CD8-positive, alpha-beta memory T cell (primary cell): Measurements from ENCODE around the gene RPS4Y2. TPM values are rescaled to one million over a fixed set of nuclear protein-coding genes. Genes with fewer than 3 reads are reported as not detected.

ENCODE experiments used
- CTCF ChIA-PET: fragments of 350-600 bp; sonication (Branson Sonifier 250); formaldehyde crosslinking; loops from one replicate; lab custom pipeline; 2021; ENCODE audit warnings: antibody characterized with exemption; lab: Charles Lee
- POLR2A ChIA-PET: fragments of 350-600 bp; sonication (Branson Sonifier 250); formaldehyde crosslinking; loops from one replicate; lab custom pipeline; 2021; ENCODE audit warnings: antibody characterized with exemption; lab: Charles Lee
- DNase-seq, 5 donors: peaks; one replicate each; pipeline versions ENCODE4 v3.0.0 to v3.0.0-alpha.2; 2020 to 2022; ENCODE audit warnings: mixed read lengths in 1 of 5
- H3K27ac ChIP-seq: one replicate; pipeline ENCODE4 v1.7.0; 2013; ENCODE audit warnings: low read depth, mild to moderate bottlenecking, low read length, moderate library complexity
- H3K27me3 ChIP-seq: 2 replicates; pipeline ENCODE4 v1.7.0; 2013; ENCODE audit warnings: low read length, mild to moderate bottlenecking; ENCODE audit not compliant: insufficient read depth, poor library complexity, severe bottlenecking
- H3K36me3 ChIP-seq: 2 replicates; pipeline ENCODE4 v1.7.0; 2013; ENCODE audit warnings: mild to moderate bottlenecking, low read length, moderate library complexity; ENCODE audit not compliant: insufficient read depth
- H3K4me1 ChIP-seq: 2 replicates; pipeline ENCODE4 v1.7.0; 2013; ENCODE audit warnings: mild to moderate bottlenecking, low read length, moderate library complexity; ENCODE audit not compliant: insufficient read depth
- H3K4me3 ChIP-seq: 2 replicates; pipeline ENCODE4 v1.7.0; 2013; ENCODE audit warnings: mild to moderate bottlenecking, low read length
- H3K9me3 ChIP-seq: 2 replicates; pipeline ENCODE4 v1.7.0; 2013; ENCODE audit warnings: mild to moderate bottlenecking, low read length
- H3K27ac Mint-ChIP-seq, 8 donors: one replicate each; pipeline ENCODE4 v1.8.0; 2020 to 2021; ENCODE audit warnings: mixed read lengths in 8 of 8, mild to moderate bottlenecking in 6 of 8, inconsistent platforms in 3 of 8, moderate library complexity in 3 of 8
- H3K27me3 Mint-ChIP-seq, 2 donors: one replicate each; pipeline ENCODE4 v1.8.0; 2020 to 2021; ENCODE audit warnings: mixed read lengths in 2 of 2, mild to moderate bottlenecking in 1 of 2, moderate library complexity in 1 of 2
- H3K36me3 Mint-ChIP-seq, 3 donors: one replicate each; pipeline ENCODE4 v1.8.0; 2020 to 2021; ENCODE audit warnings: mixed read lengths in 3 of 3, inconsistent platforms in 1 of 3, mild to moderate bottlenecking in 1 of 3
- H3K4me1 Mint-ChIP-seq, 3 donors: one replicate each; pipeline ENCODE4 v1.8.0; 2020 to 2021; ENCODE audit warnings: mixed read lengths in 3 of 3, inconsistent platforms in 1 of 3, mild to moderate bottlenecking in 1 of 3
- H3K4me3 Mint-ChIP-seq, 7 donors: one replicate each; pipeline ENCODE4 v1.8.0; 2020 to 2021; ENCODE audit warnings: mixed read lengths in 7 of 7, mild to moderate bottlenecking in 6 of 7, moderate library complexity in 4 of 7, inconsistent platforms in 2 of 7
- H3K9me3 Mint-ChIP-seq, 5 donors: one replicate each; pipeline ENCODE4 v1.8.0; 2020 to 2022; ENCODE audit warnings: mixed read lengths in 5 of 5, mild to moderate bottlenecking in 3 of 5, moderate library complexity in 2 of 5, inconsistent platforms in 1 of 5
- polyA plus RNA-seq: library from polyadenylated mRNA; unstranded; fragments of 300-500 nt; fragmentation: Illumina TruSeq; gene quantifications from one replicate; pipeline ENCODE4 v1.2.3, GENCODE V29; 2021
- total RNA-seq, 2 experiments: library from RNA; stranded (reverse); gene quantifications; one replicate each; pipeline ENCODE4 v1.2.3, GENCODE V29; 2021

Gene RPS4Y2
- total and polyA plus RNA-seq, 3 experiments from 2014 or later = not detected

GRCh38 chrY:20763869-20764268 is 8.0 kb downstream of the RPS4Y2 start:
- ChIA-PET POLR2A (no interaction called here), CTCF (no interaction called here)
- H3K36me3 Mint-ChIP-seq = no peaks in the 10 kb centered on the region
- no peaks in the 10 kb centered on the region for H3K9me3 Mint-ChIP-seq
- H3K27me3 ChIP-seq = no peaks in the 10 kb centered on the region
- no peaks in the 10 kb centered on the region for H3K27me3 Mint-ChIP-seq
- H3K27ac ChIP-seq = no peak overlapping the region
- H3K4me1 ChIP-seq = peaks cover 16% of the 10 kb centered on the region
- H3K4me3 ChIP-seq = no peak overlapping the region
- H3K9me3 ChIP-seq = no peaks in the 10 kb centered on the region
- H3K4me1 Mint-ChIP-seq = peaks cover 0 to 18% (median 0%) of the 10 kb centered on the region in 3 donors
- no peak overlapping the region for H3K4me3 Mint-ChIP-seq
- peak overlapping the region in 1 of 8 donors; percentile 6 for H3K27ac Mint-ChIP-seq
- no peak for DNase-seq
- no peaks in the 10 kb centered on the region for H3K36me3 ChIP-seq

GRCh38 chrY:20765117-20765516 is 9.2 kb downstream of the RPS4Y2 start:
- Histone ChIP-seq H3K27me3 (no peaks in the 10 kb centered on the region), H3K4me3 (no peak overlapping the region), H3K27ac (no peak overlapping the region), H3K9me3 (no peaks in the 10 kb centered on the region), H3K36me3 (no peaks in the 10 kb centered on the region), H3K4me1 (peaks cover 16% of the 10 kb centered on the region)
- Mint-ChIP-seq H3K4me1 (peaks cover 0 to 18% (median 0%) of the 10 kb centered on the region in 3 donors), H3K36me3 (no peaks in the 10 kb centered on the region), H3K4me3 (no peak overlapping the region), H3K9me3 (no peaks in the 10 kb centered on the region), H3K27ac (no peak overlapping the region), H3K27me3 (no peaks in the 10 kb centered on the region)
- DNase-seq = no peak
- POLR2A ChIA-PET = no interaction called here
- CTCF ChIA-PET = no interaction called here

GRCh38 chrY:20770755-20771154 is 14.8 kb downstream of the RPS4Y2 start:
- Histone ChIP-seq H3K27ac (no peak overlapping the region), H3K36me3 (no peaks in the 10 kb centered on the region), H3K9me3 (no peaks in the 10 kb centered on the region), H3K4me1 (no peaks in the 10 kb centered on the region), H3K27me3 (no peaks in the 10 kb centered on the region), H3K4me3 (no peak overlapping the region)
- Mint-ChIP-seq H3K27me3 (no peaks in the 10 kb centered on the region), H3K36me3 (no peaks in the 10 kb centered on the region), H3K4me1 (no peaks in the 10 kb centered on the region), H3K9me3 (no peaks in the 10 kb centered on the region), H3K4me3 (no peak overlapping the region), H3K27ac (no peak overlapping the region)
- no peak for DNase-seq
- POLR2A ChIA-PET = no interaction called here
- CTCF ChIA-PET = no interaction called here

- Histone ChIP-seq H3K36me3 (no peaks in the 10 kb centered on the region), H3K27me3 (no peaks in the 10 kb centered on the region), H3K4me3 (no peak overlapping the region), H3K4me1 (no peaks in the 10 kb centered on the region), H3K9me3 (no peaks in the 10 kb centered on the region), H3K27ac (no peak overlapping the region)
- ChIA-PET CTCF (no interaction called here), POLR2A (no interaction called here)
- DNase-seq = no peak
- H3K27ac Mint-ChIP-seq = no peak overlapping the region
- no peaks in the 10 kb centered on the region for H3K27me3 Mint-ChIP-seq
- no peak overlapping the region for H3K4me3 Mint-ChIP-seq
- no peaks in the 10 kb centered on the region for H3K9me3 Mint-ChIP-seq
- H3K4me1 Mint-ChIP-seq = peaks cover 0 to 5% (median 0%) of the 10 kb centered on the region in 3 donors
- no peaks in the 10 kb centered on the region for H3K36me3 Mint-ChIP-seq
Measured at GRCh38 chrY:20776104-20776503, 20.2 kb downstream of the RPS4Y2 start.

- H3K4me1 ChIP-seq = peaks cover 12% of the 10 kb centered on the region
- H3K36me3 ChIP-seq = no peaks in the 10 kb centered on the region
- no peak overlapping the region for H3K4me3 Mint-ChIP-seq
- DNase-seq = no peak
- no peaks in the 10 kb centered on the region for H3K27me3 ChIP-seq
- no peaks in the 10 kb centered on the region for H3K36me3 Mint-ChIP-seq
- CTCF ChIA-PET = no interaction called here
- H3K27ac Mint-ChIP-seq = no peak overlapping the region
- no peak overlapping the region for H3K4me3 ChIP-seq
- POLR2A ChIA-PET = no interaction called here
- no peak overlapping the region for H3K27ac ChIP-seq
- no peaks in the 10 kb centered on the region for H3K9me3 Mint-ChIP-seq
- H3K27me3 Mint-ChIP-seq = no peaks in the 10 kb centered on the region
- no peaks in the 10 kb centered on the region for H3K9me3 ChIP-seq
- H3K4me1 Mint-ChIP-seq = peaks cover 0 to 11% (median 0%) of the 10 kb centered on the region in 3 donors
Measured at GRCh38 chrY:20780104-20780654, 24.3 kb downstream of the RPS4Y2 start.

DNA sequence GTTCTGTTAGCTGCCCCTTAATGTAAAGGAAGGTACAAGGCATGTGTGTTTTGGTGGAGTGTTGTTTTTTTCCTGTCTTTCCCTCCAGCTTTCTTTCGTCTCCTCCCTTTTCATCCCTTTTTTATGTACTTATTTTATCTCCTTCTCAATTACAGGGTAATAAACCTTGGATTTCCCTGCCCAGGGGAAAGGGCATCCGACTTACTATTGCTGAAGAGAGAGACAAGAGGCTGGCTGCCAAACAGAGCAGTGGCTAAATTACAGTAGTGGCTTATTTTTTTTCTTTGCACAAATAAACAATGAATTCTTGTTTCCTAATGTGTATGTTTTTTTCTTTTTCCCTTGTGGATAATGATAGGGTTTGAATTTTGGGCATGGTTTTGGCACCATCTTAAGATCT is 24.9 kb downstream of the RPS4Y2 start:
- Mint-ChIP-seq H3K27ac (no peak overlapping the region), H3K36me3 (no peaks in the 10 kb centered on the region), H3K4me1 (peaks cover 0 to 13% (median 0%) of the 10 kb centered on the region in 3 donors), H3K9me3 (no peaks in the 10 kb centered on the region), H3K27me3 (no peaks in the 10 kb centered on the region), H3K4me3 (no peak overlapping the region)
- POLR2A ChIA-PET = no interaction called here
- DNase-seq = no peak
- CTCF ChIA-PET = no interaction called here
- Histone ChIP-seq H3K9me3 (no peaks in the 10 kb centered on the region), H3K4me1 (peaks cover 18% of the 10 kb centered on the region), H3K27ac (no peak overlapping the region), H3K4me3 (no peak overlapping the region), H3K36me3 (no peaks in the 10 kb centered on the region), H3K27me3 (no peaks in the 10 kb centered on the region)

DNA sequence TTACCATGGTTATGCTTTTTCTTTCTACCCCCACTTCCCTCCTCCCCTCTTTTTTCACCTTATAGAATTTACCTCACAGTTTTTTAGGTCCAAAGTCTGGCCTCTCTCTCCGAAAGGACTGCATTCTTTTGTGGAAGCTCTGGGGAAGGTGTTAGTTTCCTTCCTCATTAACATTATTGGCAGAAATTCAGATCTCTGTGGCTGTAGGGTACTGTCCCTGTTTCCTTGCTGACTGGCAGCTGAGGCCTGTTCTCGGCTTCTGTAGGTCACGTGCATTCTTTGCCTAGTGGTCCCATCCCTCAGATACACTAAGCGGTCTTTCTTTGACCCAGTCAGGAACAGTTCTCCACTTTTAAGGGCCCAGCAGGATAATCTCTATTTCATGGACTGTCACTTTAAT is 25.5 kb downstream of the RPS4Y2 start:
- H3K27me3 Mint-ChIP-seq = no peaks in the 10 kb centered on the region
- no peak overlapping the region for H3K27ac Mint-ChIP-seq
- no peak overlapping the region for H3K4me3 ChIP-seq
- H3K9me3 ChIP-seq = no peaks in the 10 kb centered on the region
- H3K36me3 Mint-ChIP-seq = no peaks in the 10 kb centered on the region
- ChIA-PET POLR2A (no interaction called here), CTCF (no interaction called here)
- H3K27ac ChIP-seq = no peak overlapping the region
- no peak for DNase-seq
- no peak overlapping the region for H3K4me3 Mint-ChIP-seq
- peaks cover 19% of the 10 kb centered on the region for H3K4me1 ChIP-seq
- H3K36me3 ChIP-seq = no peaks in the 10 kb centered on the region
- H3K4me1 Mint-ChIP-seq = peaks cover 0 to 8% (median 0%) of the 10 kb centered on the region in 3 donors
- no peaks in the 10 kb centered on the region for H3K27me3 ChIP-seq
- no peaks in the 10 kb centered on the region for H3K9me3 Mint-ChIP-seq

DNA sequence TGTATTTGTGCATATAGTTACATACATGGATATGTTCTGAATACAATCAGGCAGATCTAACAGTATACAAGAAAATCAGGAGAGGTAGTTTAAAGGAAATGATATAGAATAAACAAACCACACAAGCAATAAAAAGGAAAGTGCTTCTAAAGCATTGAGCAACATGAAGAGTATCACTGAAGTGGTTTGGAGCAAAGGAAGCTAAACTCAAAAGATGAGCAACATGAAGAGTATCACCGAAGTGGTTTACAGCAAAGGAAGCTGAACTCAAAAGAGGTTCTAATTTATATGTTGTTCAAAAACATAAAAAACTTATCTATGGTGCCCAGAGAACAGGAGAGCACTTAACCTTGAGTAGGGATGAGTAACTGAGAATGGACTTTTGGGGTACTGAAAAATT is 29.1 kb downstream of the RPS4Y2 start:
- H3K4me3 ChIP-seq = no peak overlapping the region
- ChIA-PET CTCF (no interaction called here), POLR2A (no interaction called here)
- Mint-ChIP-seq H3K4me3 (no peak overlapping the region), H3K27me3 (no peaks in the 10 kb centered on the region), H3K36me3 (no peaks in the 10 kb centered on the region), H3K9me3 (no peaks in the 10 kb centered on the region), H3K27ac (no peak overlapping the region), H3K4me1 (peaks cover 0 to 16% (median 0%) of the 10 kb centered on the region in 3 donors)
- no peaks in the 10 kb centered on the region for H3K9me3 ChIP-seq
- no peak overlapping the region for H3K27ac ChIP-seq
- H3K27me3 ChIP-seq = no peaks in the 10 kb centered on the region
- H3K36me3 ChIP-seq = no peaks in the 10 kb centered on the region
- DNase-seq = no peak
- peaks cover 19% of the 10 kb centered on the region for H3K4me1 ChIP-seq
